Left colon (tissue), 2 donors: ENCODE measurements around the gene ABL1. TPM values are rescaled to one million over a fixed set of nuclear protein-coding genes. Genes with fewer than 3 reads are reported as not detected.

Experiments used
- ATAC-seq: fragments of 200-7000 bp; cut with Tn5 transposase; one replicate; pipeline ENCODE4 v1.9.1; 2020; ENCODE audit warnings: mild to moderate bottlenecking, moderate library complexity
- DNase-seq, 2 donors: peaks; one replicate each; pipeline ENCODE4 v3.0.0-alpha.2; 2020
- intact Hi-C, 2 donors: fragments of 100-400 bp; cut with DNase I in 1 of 2; cut with micrococcal nuclease in 1 of 2; formaldehyde crosslinking; loops; one replicate each; pipeline versions ENCODE4 v1.11.2 to v1.14.0; 2022; cut with DNase I, micrococcal nuclease
- total RNA-seq, 2 donors: library from RNA; stranded (reverse); fragmentation: NEBNext Ultra II Directional; extraction: Animal tissue kit (Norgen Biotek cat#: 25700); gene quantifications; one replicate each; pipeline ENCODE4 v1.2.1, GENCODE V29; 2021
- donor health status: DM: no; HTN: no; CAD: no.
- donor health status: DM: yes; HTN: yes; CAD: no.

ABL1 gene
- total RNA-seq, 2 donors from 2014 or later, result 79.0 to 93.9 TPM

DNA sequence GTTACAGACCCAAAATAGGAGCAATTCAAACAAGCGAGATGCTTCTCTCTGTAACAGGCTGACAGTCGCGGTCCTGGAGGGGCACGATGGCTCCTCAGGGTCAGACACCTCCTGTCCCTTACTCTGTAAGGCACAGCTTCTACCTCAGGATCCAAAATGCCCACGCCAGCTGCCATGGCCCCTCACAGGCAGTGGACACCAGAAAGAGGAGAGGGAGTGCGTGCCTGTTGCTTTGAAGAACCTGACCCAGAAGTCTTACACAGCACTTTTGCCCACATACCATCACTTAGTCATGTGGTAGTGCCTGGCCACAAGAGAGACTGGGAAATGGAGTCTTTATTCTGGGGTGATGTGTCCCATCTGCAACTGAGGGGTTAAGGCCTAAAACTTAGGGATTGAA, 11.6 kb upstream of the ABL1 start:
- ATAC-seq, result no peak
- intact Hi-C loops, result no loop called here
- no peak for DNase-seq

- intact Hi-C loops, result no loop called here
- ATAC-seq (no peak), DNase-seq (no peak)
These were observed 11.0 kb upstream of the ABL1 start for GRCh38 chr9:130824079-130824478.

DNA sequence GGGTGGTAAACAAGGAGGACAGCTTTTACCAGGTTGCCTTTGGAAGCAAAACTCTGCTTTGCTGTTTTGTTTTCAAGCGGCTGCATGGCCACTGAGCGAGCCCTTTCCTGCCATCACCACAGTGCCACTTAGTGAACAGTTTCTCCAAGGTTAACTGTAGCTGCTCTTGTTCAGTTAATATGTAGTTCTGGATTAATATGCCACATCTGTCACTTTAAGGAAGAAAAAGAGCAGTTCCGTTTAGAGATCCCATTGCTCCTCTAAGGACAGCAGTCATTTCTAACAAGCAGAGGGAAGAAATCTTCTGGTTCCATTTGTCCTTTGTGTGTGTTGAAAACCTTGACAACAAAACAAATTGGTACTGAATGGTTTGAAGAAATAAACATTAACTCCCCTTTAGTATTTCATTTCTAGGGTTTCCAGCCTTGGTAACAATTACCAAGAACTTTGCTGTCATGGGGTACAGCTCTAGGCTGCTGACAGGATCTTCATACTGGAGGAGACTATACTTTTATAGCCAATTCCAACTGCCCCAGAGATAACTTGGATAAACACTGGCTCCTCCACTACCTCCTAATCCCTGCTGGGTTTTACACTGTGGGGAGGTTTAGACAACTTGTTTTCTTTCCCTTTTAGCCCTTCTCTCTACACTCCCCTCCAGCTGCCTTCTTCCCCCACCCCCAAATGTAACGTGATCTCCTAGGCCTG, 10.3 kb upstream of the ABL1 start:
- intact Hi-C loops, result no loop called here
- DNase-seq, result no peak
- peak; percentile 88 for ATAC-seq

- peak; percentile 42 for ATAC-seq
- intact Hi-C loops, result no loop called here
- no peak for DNase-seq
These were observed 9.8 kb upstream of the ABL1 start for GRCh38 chr9:130825351-130825651.

- no peak for ATAC-seq
- intact Hi-C loops, result no loop called here
- DNase-seq, result no peak
These were observed 9.2 kb upstream of the ABL1 start for GRCh38 chr9:130825809-130826208.

- DNase-seq, result no peak
- intact Hi-C loops, result no loop called here
- no peak for ATAC-seq
These were observed 5.3 kb upstream of the ABL1 start for GRCh38 chr9:130829762-130830161.

GRCh38 chr9:130830231-130830760, 4.8 kb upstream of the ABL1 start:
- intact Hi-C loops, result no loop called here
- DNase-seq, result no peak
- ATAC-seq, result no peak

- ATAC-seq (no peak), DNase-seq (no peak)
- intact Hi-C loops, result no loop called here
These were observed 4.0 kb upstream of the ABL1 start for GRCh38 chr9:130831077-130831476.

GRCh38 chr9:130833031-130833990, 1.7 kb upstream of the ABL1 start:
- intact Hi-C loops, result no loop called here
- ATAC-seq (no peak), DNase-seq (no peak)

- peak; percentile 19 for ATAC-seq
- DNase-seq, result peak in 1 of 2 donors; percentile 57
- intact Hi-C loops, result no loop called here
These were observed 616 bp downstream of the ABL1 start for GRCh38 chr9:130835441-130836298.

DNA sequence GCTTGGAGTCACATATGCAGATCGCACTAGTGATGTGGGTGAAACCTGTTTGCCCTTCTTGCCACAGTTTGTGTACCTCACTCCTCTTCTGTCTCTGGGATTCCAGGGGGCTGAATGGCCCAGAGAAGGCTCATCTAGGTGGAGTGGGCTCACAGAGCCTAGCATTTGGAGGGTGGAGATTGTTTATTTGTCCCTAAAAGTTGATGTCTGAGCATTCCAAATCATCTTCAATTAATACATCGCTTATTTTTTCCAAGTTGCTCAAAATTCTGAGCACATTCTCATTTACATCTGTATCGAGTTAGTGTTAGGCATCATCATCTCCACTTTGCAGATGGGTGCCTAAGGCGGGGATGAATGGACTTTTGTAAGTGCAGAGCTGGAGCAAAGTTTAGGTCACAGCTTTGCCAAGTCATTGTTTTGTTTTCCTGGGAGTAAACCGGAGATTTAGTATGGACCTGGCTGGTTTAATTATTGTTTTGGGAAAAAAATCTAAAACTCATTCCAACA, 2.0 kb downstream of the ABL1 start:
- no peak for DNase-seq
- peak; percentile 17 for ATAC-seq
- intact Hi-C loops, result no loop called here

- DNase-seq (no peak), ATAC-seq (no peak)
- intact Hi-C loops, result no loop called here
These were observed 2.6 kb downstream of the ABL1 start for GRCh38 chr9:130837643-130838042.

DNA sequence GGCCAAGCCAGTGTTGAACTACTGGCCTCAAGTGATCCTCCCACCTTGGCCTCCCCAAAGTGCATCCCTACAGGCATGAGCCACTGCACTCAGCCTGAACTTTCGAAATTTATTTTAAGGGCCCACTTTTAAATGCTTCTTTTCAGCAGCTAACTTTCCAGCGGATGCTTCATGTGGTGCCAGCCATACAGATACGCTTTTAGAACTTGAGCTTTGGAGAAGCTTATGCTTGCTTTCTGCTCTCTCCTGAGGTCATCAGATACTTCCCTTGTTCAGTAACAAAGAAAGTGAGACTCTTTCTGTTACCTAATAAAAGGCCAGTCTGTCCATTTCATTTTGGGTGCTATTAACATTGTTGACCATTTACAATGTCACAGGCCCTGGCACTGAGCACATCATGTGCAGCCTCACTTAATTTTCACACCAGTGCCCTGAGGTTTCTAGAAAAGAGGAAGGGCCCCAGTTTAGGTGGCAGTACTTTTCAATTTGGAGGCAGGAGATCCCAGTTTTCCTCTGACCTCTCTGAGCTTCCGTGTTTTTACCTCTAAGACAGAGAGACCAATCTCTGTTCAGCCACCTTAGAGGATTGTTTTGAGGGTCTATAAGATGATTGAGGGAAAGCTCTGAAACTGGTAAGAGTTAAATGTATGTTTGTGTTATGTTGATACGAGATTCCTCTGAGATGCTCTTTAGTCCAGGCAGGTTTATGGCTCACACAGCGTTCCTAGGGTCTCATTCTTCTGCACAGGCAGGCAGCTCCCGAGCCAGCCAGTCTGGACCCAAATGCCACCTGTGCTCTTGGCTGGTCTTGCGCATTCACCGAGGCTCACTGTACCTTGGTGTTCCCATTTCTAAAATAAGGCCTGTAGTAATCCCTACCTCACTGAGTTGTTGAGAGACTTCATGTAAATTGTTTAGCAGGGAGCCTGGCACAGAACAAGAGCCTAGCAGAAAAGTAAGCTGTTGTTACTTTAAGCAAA, 4.4 kb downstream of the ABL1 start:
- no peak for ATAC-seq
- intact Hi-C loops, result no loop called here
- no peak for DNase-seq

DNA sequence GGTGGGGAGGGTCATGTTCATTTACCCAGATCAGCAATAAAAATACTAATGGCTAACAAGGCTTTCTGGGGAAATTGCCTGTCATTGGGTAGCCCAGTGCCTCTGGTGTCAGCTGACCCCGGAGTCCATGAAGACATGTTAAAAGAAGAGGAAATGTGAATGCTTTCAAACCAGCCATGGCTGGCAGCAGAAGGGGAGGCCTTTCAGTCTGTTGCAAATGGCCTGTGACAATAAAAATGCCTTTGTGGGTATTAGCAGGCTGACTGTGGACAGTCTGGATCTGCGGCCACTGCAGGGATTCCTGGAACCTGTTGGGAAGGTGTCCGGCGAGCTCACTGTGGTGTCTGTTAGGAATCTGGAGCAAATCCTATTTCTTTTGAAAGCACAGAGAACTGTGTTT, 7.5 kb downstream of the ABL1 start:
- ATAC-seq (peak; percentile 29), DNase-seq (no peak)
- intact Hi-C loops, result no loop called here

DNA sequence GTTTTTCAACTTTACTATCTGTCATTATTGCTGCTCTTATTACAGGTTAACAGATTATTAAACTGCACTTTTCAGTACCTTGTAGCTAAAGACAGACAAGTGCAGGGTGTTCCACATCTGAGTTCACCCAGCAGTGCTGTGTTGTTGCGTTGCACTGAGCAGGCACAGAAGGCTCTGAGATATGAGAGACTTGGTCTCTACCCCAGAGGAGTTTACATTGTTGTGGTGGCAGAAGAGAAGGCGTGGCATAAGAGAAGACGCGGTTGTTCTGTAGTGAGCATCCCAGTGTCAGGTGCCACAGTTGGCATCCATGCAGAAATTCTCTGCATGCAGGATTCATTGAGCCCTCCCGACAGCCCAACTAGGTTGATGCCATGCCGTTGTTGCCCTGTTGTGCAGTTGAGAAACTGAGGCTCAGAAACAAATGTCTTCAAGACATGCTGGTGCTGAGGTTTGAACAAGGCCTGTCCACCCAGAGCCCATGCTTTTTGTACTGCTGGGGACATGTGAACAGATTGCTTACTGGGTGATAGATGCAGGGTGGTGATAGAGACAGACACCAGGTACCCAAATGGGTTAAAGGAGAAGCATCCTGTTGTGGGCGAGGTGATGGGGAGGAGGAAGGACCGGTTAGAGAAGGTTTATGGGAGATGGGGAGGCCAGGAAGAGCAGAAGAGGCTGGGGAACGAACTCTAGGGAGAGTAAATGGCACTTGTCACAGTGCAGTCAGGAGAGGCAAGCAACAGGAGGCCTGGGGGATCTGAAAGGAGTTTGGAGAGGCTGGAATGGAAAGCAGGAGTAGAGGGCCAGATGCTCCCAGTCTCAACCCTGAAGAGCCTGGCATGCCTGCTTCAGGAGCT, 8.2 kb downstream of the ABL1 start:
- no peak for DNase-seq
- peak; percentile 41 for ATAC-seq
- intact Hi-C loops, result no loop called here

GRCh38 chr9:130844044-130844451, 9.0 kb downstream of the ABL1 start:
- intact Hi-C loops, result no loop called here
- ATAC-seq (no peak), DNase-seq (no peak)

GRCh38 chr9:130845254-130845653, 10.2 kb downstream of the ABL1 start:
- no peak for DNase-seq
- ATAC-seq, result no peak
- intact Hi-C loops, result no loop called here
